Neutrophil (primary cell): Measurements from ENCODE around the gene RAB3GAP2.

ENCODE experiments used
- H3K27ac ChIP-seq: fragments of 200-600 bp; sonication (generic); 2 replicates; pipeline ENCODE4 v1.5.1; 2016; ENCODE audit warnings: mild to moderate bottlenecking, moderate library complexity
- H3K27me3 ChIP-seq: fragments of 200-600 bp; sonication (generic); 2 replicates; pipeline ENCODE4 v1.6.0; 2016; ENCODE audit warnings: mild to moderate bottlenecking
- H3K36me3 ChIP-seq: fragments of 200-600 bp; sonication (generic); 2 replicates; pipeline ENCODE4 v1.5.1; 2017
- H3K4me1 ChIP-seq, 2 experiments: fragments of 200-600 bp in 1 of 2; sonication (generic) in 1 of 2; 1 replicate in 1 of 2; 2 replicates in 1 of 2; pipeline versions ENCODE4 v1.5.1 to v1.6.1; 2013 to 2016; ENCODE audit warnings: low read depth in 1 of 2, low read length in 1 of 2, mild to moderate bottlenecking in 1 of 2, moderate library complexity in 1 of 2; ENCODE audit not compliant: control insufficient read depth in 1 of 2, insufficient read depth in 1 of 2
- H3K4me3 ChIP-seq, 2 experiments: fragments of 200-600 bp in 1 of 2; sonication (generic) in 1 of 2; 1 replicate in 1 of 2; 2 replicates in 1 of 2; pipeline ENCODE4 v1.5.1; 2013 to 2016; ENCODE audit warnings: low read depth in 1 of 2, low read length in 1 of 2, mild to moderate bottlenecking in 1 of 2, moderate library complexity in 1 of 2
- H3K9me3 ChIP-seq: fragments of 200-600 bp; sonication (generic); 2 replicates; pipeline ENCODE4 v1.5.1; 2016
- CTCF ChIP-seq: fragments of 200-600 bp; sonication (generic); IDR thresholded peaks from 2 replicates; pipeline ENCODE4 v1.5.1; 2016; ENCODE audit warnings: antibody characterized with exemption

RAB3GAP2 gene

DNA sequence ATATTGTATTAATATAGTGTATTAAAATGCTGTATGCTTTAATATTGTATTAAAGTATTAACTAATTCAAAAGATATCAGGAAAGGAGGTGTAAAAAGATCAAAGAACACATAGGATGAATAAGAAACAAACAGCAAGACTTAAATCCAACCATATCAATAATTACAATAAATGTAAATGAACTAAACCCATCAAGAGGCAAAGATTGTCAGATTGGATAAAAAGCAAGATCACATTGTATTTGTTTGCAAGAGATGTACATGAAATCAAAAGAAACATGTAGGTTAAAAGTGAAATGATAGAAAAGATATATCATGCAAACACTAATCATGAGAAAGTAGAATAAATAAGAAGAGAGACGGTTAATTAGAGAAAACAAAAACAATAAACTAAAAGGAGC is 34.1 kb upstream of the RAB3GAP2 start:
- Histone ChIP-seq H3K27me3 (peaks cover 10% of the 10 kb centered on the region), H3K36me3 (no peaks in the 10 kb centered on the region), H3K27ac (no peak overlapping the region), H3K9me3 (no peaks in the 10 kb centered on the region), H3K4me1 (no peaks in the 10 kb centered on the region), H3K4me3 (no peak overlapping the region)
- no peak for TF ChIP-seq CTCF

- no peak for TF ChIP-seq CTCF
- Histone ChIP-seq H3K4me1 (no peaks in the 10 kb centered on the region), H3K27ac (no peak overlapping the region), H3K36me3 (no peaks in the 10 kb centered on the region), H3K27me3 (peaks cover 18% of the 10 kb centered on the region), H3K4me3 (no peak overlapping the region), H3K9me3 (no peaks in the 10 kb centered on the region)
Observed at GRCh38 chr1:220303871-220304270, 31.6 kb upstream of the RAB3GAP2 start.

- no peak for TF ChIP-seq CTCF
- no peaks in the 10 kb centered on the region for H3K9me3 ChIP-seq
- no peak overlapping the region for H3K4me3 ChIP-seq
- H3K4me1 ChIP-seq = no peaks in the 10 kb centered on the region
- peaks cover 18% of the 10 kb centered on the region for H3K27me3 ChIP-seq
- H3K36me3 ChIP-seq = no peaks in the 10 kb centered on the region
- no peak overlapping the region for H3K27ac ChIP-seq
Observed at GRCh38 chr1:220301630-220302029, 29.4 kb upstream of the RAB3GAP2 start.

GRCh38 chr1:220300442-220301121 is 28.3 kb upstream of the RAB3GAP2 start:
- H3K4me1 ChIP-seq = no peaks in the 10 kb centered on the region
- H3K27me3 ChIP-seq = peaks cover 18% of the 10 kb centered on the region
- no peak for TF ChIP-seq CTCF
- no peak overlapping the region for H3K27ac ChIP-seq
- no peaks in the 10 kb centered on the region for H3K36me3 ChIP-seq
- no peak overlapping the region for H3K4me3 ChIP-seq
- H3K9me3 ChIP-seq = no peaks in the 10 kb centered on the region

GRCh38 chr1:220299337-220299736 is 27.1 kb upstream of the RAB3GAP2 start:
- H3K27me3 ChIP-seq = peaks cover 18% of the 10 kb centered on the region
- H3K4me1 ChIP-seq = no peaks in the 10 kb centered on the region
- TF ChIP-seq CTCF = no peak
- no peaks in the 10 kb centered on the region for H3K36me3 ChIP-seq
- no peaks in the 10 kb centered on the region for H3K9me3 ChIP-seq
- no peak overlapping the region for H3K27ac ChIP-seq
- no peak overlapping the region for H3K4me3 ChIP-seq
